ENCODE results near the gene MAP9. TPM values are rescaled to one million over a fixed set of nuclear protein-coding genes. Genes with fewer than 3 reads are reported as not detected.

MAP9 gene
- total RNA-seq, 6 donors from 2014 or later, result 7.1 to 20.8 (median 10.8) TPM

- DNase-seq (no peak), ATAC-seq (ENCODE audit: low FRiP score in 2 of 2) (no peak)
- H3K9me3 ChIP-seq, result no peaks in the 10 kb centered on the region
- WGBS, 2 donors, result 79% methylated on average over 6 of the region's 6 CpGs
- H3K27ac ChIP-seq, result no peak overlapping the region
- H3K4me3 ChIP-seq, result no peak overlapping the region
- no peaks in the 10 kb centered on the region for H3K36me3 ChIP-seq
- H3K4me1 ChIP-seq, result no peaks in the 10 kb centered on the region
- H3K27me3 ChIP-seq, result no peaks in the 10 kb centered on the region
- TF ChIP-seq CTCF (IDR thresholded peaks at IDR 0.05), result no peak
Observed at GRCh38 chr4:155339588-155339987, 37.2 kb downstream of the MAP9 start.

GRCh38 chr4:155338196-155338595 is 38.6 kb downstream of the MAP9 start:
- 100% methylated on average over 1 of the region's 1 CpG; no CpG with 5 or more reads in 1 of the 2 donors for WGBS, 2 donors
- TF ChIP-seq POLR2A (IDR thresholded peaks at IDR 0.05) (no peak), CTCF (IDR thresholded peaks at IDR 0.05) (no peak), POLR2AphosphoS5 (IDR thresholded peaks at IDR 0.05) (no peak), EP300 (IDR thresholded peaks at IDR 0.05) (no peak)
- no peaks in the 10 kb centered on the region for H3K9me3 ChIP-seq
- H3K4me1 ChIP-seq, result no peaks in the 10 kb centered on the region
- DNase-seq (no peak), ATAC-seq (ENCODE audit: low FRiP score in 2 of 2) (no peak)
- H3K4me3 ChIP-seq, result no peak overlapping the region
- H3K36me3 ChIP-seq, result no peaks in the 10 kb centered on the region
- no peak overlapping the region for H3K27ac ChIP-seq
- H3K27me3 ChIP-seq, result no peaks in the 10 kb centered on the region

GRCh38 chr4:155336242-155336641 is 40.5 kb downstream of the MAP9 start:
- no peaks in the 10 kb centered on the region for H3K4me1 ChIP-seq
- no peak for TF ChIP-seq POLR2AphosphoS5 (IDR thresholded peaks at IDR 0.05)
- TF ChIP-seq EP300 (IDR thresholded peaks at IDR 0.05), result no peak
- no peak for TF ChIP-seq CTCF (IDR thresholded peaks at IDR 0.05)
- TF ChIP-seq POLR2A (IDR thresholded peaks at IDR 0.05), result no peak
- 89 to 92% methylated on average over 3 of the region's 3 CpGs for WGBS, 2 donors

GRCh38 chr4:155331478-155331877 is 45.3 kb downstream of the MAP9 start:
- TF ChIP-seq CTCF (IDR thresholded peaks at IDR 0.05), result no peak
- no peak for TF ChIP-seq POLR2AphosphoS5 (IDR thresholded peaks at IDR 0.05)
- TF ChIP-seq POLR2A (IDR thresholded peaks at IDR 0.05), result no peak
- no peak for TF ChIP-seq EP300 (IDR thresholded peaks at IDR 0.05)
- no peaks in the 10 kb centered on the region for H3K27me3 ChIP-seq
- H3K4me3 ChIP-seq, result no peak overlapping the region
- H3K36me3 ChIP-seq, result no peaks in the 10 kb centered on the region
- H3K4me1 ChIP-seq, result no peaks in the 10 kb centered on the region
- no peaks in the 10 kb centered on the region for H3K9me3 ChIP-seq
- DNase-seq (no peak), ATAC-seq (ENCODE audit: low FRiP score in 2 of 2) (no peak)
- H3K27ac ChIP-seq, result no peak overlapping the region

More at GRCh38 chr4:155336242-155336641, 40.5 kb downstream of the MAP9 start:
- Histone ChIP-seq H3K4me3 (no peak overlapping the region), H3K27me3 (no peaks in the 10 kb centered on the region), H3K36me3 (no peaks in the 10 kb centered on the region), H3K27ac (no peak overlapping the region), H3K9me3 (no peaks in the 10 kb centered on the region)
- DNase-seq, result no peak
- no peak for ATAC-seq (ENCODE audit: low FRiP score in 2 of 2)

- no peak for TF ChIP-seq EP300 (IDR thresholded peaks at IDR 0.05)
- Histone ChIP-seq H3K9me3 (no peaks in the 10 kb centered on the region), H3K27me3 (no peaks in the 10 kb centered on the region), H3K4me3 (no peak overlapping the region), H3K36me3 (no peaks in the 10 kb centered on the region), H3K27ac (no peak overlapping the region), H3K4me1 (no peaks in the 10 kb centered on the region)
- WGBS, 2 donors, result 65 to 74% methylated on average over 2 of the region's 2 CpGs
- ATAC-seq (ENCODE audit: low FRiP score in 2 of 2) (no peak), DNase-seq (no peak)
Observed at GRCh38 chr4:155322782-155323181, 54.0 kb downstream of the MAP9 start.
